Coronary artery (tissue), 2 donors: ENCODE measurements around the gene PTGES2.
A peak's percentile ranks its signal among the peaks of the same experiment; 100 is the strongest.

Experiments used
- DNase-seq: peaks from one replicate; pipeline ENCODE4 v3.0.0-alpha.2; 2017; ENCODE audit warnings: low spot score
- H3K27ac ChIP-seq, 2 donors: fragments of 200-600 bp; sonication (generic); one replicate each; pipeline ENCODE4 v1.5.1; 2016 to 2019
- H3K4me3 ChIP-seq: fragments of 200-600 bp; sonication (generic); 2 replicates; pipeline ENCODE4 v1.5.1; 2016; ENCODE audit warnings: mild to moderate bottlenecking, moderate library complexity
- TF ChIP-seq, protein P1 (sequence below): fragments of 200-600 bp; sonication (generic); IDR thresholded peaks from one replicate; pipeline ENCODE4 v1.5.1; 2019; ENCODE audit warnings: antibody characterized with exemption

The PTGES2 gene

DNA sequence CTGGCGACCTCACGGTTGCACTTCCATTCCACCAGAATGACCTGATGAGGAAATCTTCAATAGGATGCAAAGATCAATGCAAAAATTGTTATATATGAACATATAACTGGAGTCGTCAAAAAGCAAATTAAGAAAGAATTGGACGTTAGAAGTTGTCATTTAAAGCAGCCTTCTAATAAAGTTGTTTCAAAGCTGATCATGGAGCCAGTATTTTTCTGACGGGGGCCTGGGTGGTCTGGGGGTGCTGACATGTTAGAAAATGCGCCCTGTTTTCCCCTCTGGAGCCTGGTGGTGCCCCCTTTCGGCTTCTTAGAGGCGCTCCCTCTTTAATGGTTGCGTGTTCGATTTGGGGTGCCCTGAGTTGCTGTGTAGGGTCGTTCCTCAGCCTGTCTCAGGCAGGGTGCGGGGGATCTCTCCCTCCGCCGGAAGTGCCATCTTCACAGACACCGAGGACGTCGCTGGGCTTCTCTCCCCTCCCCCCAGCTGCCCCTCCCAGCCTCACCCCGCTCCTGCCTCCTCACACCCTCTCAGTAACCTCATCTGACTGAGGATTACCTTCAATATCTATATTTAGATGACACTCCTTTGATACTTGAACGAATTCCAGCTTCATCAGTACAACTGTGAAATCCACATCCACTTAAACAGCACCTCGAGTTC lies 18.3 kb downstream of the PTGES2 start:
- TF ChIP-seq, protein P1, sequence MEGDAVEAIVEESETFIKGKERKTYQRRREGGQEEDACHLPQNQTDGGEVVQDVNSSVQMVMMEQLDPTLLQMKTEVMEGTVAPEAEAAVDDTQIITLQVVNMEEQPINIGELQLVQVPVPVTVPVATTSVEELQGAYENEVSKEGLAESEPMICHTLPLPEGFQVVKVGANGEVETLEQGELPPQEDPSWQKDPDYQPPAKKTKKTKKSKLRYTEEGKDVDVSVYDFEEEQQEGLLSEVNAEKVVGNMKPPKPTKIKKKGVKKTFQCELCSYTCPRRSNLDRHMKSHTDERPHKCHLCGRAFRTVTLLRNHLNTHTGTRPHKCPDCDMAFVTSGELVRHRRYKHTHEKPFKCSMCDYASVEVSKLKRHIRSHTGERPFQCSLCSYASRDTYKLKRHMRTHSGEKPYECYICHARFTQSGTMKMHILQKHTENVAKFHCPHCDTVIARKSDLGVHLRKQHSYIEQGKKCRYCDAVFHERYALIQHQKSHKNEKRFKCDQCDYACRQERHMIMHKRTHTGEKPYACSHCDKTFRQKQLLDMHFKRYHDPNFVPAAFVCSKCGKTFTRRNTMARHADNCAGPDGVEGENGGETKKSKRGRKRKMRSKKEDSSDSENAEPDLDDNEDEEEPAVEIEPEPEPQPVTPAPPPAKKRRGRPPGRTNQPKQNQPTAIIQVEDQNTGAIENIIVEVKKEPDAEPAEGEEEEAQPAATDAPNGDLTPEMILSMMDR, result no peak
- no peak for DNase-seq
- Histone ChIP-seq H3K4me3 (no peak overlapping the region), H3K27ac (no peak overlapping the region)

DNA sequence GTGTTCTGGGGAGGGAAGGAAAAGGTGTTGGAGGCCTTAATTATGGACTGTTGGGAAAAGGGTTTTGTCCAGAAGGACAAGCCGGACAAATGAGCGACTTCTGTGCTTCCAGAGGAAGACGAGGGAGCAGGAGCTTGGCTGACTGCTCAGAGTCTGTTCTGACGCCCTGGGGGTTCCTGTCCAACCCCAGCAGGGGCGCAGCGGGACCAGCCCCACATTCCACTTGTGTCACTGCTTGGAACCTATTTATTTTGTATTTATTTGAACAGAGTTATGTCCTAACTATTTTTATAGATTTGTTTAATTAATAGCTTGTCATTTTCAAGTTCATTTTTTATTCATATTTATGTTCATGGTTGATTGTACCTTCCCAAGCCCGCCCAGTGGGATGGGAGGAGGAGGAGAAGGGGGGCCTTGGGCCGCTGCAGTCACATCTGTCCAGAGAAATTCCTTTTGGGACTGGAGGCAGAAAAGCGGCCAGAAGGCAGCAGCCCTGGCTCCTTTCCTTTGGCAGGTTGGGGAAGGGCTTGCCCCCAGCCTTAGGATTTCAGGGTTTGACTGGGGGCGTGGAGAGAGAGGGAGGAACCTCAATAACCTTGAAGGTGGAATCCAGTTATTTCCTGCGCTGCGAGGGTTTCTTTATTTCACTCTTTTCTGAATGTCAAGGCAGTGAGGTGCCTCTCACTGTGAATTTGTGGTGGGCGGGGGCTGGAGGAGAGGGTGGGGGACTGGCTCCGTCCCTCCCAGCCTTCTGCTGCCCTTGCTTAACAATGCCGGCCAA lies 19.1 kb downstream of the PTGES2 start:
- H3K27ac ChIP-seq, result no peak overlapping the region
- DNase-seq, result no peak
- no peak overlapping the region for H3K4me3 ChIP-seq
- TF ChIP-seq, protein P1, result no peak

DNA sequence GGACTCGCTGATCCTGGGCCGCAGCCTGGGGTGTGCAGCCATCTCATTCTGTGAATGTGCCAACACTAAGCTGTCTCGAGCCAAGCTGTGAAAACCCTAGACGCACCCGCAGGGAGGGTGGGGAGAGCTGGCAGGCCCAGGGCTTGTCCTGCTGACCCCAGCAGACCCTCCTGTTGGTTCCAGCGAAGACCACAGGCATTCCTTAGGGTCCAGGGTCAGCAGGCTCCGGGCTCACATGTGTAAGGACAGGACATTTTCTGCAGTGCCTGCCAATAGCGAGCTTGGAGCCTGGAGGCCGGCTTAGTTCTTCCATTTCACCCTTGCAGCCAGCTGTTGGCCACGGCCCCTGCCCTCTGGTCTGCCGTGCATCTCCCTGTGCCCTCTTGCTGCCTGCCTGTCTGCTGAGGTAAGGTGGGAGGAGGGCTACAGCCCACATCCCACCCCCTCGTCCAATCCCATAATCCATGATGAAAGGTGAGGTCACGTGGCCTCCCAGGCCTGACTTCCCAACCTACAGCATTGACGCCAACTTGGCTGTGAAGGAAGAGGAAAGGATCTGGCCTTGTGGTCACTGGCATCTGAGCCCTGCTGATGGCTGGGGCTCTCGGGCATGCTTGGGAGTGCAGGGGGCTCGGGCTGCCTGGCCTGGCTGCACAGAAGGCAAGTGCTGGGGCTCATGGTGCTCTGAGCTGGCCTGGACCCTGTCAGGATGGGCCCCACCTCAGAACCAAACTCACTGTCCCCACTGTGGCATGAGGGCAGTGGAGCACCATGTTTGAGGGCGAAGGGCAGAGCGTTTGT lies 19.9 kb downstream of the PTGES2 start:
- Histone ChIP-seq H3K27ac (no peak overlapping the region), H3K4me3 (no peak overlapping the region)
- DNase-seq, result no peak
- TF ChIP-seq, protein P1, result no peak

DNA sequence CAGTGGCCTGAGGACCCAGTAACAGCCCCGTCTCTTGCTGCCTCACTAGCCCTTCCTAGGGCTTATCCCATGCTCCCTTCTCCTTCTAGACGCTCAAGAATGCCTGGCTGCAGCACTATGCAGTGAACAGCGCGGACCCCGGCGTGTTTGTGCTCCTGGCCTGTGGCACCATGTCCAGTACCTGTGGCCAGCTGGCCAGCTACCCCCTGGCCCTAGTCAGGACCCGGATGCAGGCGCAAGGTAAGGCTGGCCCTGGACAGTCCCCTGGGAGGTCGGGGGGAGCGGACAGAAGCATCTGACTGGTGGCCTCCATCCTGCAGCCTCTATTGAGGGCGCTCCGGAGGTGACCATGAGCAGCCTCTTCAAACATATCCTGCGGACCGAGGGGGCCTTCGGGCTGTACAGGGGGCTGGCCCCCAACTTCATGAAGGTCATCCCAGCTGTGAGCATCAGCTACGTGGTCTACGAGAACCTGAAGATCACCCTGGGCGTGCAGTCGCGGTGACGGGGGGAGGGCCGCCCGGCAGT lies 20.5 kb downstream of the PTGES2 start:
- Histone ChIP-seq H3K4me3 (no peak overlapping the region), H3K27ac (no peak overlapping the region)
- DNase-seq, result no peak
- TF ChIP-seq, protein P1, result no peak

DNA sequence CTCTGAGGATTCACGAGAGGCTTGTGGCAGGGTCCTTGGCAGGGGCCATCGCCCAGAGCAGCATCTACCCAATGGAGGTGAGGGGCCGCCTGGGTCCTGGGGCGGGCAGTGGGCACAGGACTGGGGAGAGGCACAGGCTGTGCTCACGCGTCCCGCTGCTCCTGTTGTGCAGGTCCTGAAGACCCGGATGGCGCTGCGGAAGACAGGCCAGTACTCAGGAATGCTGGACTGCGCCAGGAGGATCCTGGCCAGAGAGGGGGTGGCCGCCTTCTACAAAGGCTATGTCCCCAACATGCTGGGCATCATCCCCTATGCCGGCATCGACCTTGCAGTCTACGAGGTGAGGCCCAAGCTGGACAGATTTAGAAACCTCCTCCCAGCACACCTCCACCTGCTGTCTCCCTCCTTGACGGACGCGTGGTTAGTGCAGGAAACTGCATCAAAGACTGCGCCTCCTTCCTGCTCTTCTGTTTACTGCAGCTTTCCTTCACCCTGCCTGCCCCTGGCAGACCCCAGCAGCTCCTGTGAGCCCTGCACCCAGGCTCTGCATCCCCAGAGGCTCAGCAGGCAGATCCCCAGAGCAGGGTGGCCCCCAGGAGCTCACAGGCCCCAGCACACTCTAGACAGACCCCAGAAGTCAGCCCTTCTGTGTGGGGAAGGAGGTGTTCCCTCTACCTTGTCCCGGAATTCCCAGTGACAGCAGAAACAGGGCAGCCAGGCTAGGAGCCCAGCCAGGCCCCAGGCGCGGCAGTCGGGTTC lies 21.2 kb downstream of the PTGES2 start:
- TF ChIP-seq, protein P1, result no peak
- H3K27ac ChIP-seq, result no peak overlapping the region
- peak; percentile 71 for DNase-seq
- H3K4me3 ChIP-seq, result no peak overlapping the region

DNA sequence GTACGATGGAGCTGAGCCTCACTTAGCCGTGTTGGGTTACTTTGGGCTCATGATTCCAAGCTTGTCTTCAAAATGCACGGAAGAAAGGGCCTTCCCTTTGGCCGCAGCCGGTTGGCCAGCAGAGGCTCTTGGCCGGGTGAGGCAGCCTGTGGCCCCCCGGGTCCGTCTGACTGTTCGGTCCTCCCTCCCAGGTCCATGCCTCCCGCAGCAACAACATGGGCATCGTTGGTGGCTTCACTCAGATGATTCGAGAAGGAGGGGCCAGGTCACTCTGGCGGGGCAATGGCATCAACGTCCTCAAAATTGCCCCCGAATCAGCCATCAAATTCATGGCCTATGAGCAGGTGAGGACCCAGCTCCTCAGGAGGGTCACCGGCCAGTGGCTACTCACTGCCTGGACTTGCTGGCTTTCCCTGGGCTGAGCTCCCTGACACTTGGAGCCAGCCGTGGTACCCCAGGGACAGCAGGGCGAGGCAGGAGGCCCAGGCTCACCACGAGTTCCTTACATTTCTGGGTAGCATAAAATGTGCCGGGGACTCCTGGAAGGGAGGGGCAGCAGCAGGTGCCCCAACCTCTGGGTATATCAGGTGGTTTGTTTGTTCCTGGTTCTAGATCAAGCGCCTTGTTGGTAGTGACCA lies 21.9 kb downstream of the PTGES2 start:
- Histone ChIP-seq H3K4me3 (no peak overlapping the region), H3K27ac (no peak overlapping the region)
- DNase-seq, result peak; percentile 69
- TF ChIP-seq, protein P1, result no peak
